ENCODE measurements around the gene MEX3D. TPM values are rescaled to one million over a fixed set of nuclear protein-coding genes. Genes with fewer than 3 reads are reported as not detected.
"Not testable (repeated sequence)": the region's sequence is repeated elsewhere in the genome, so short reads cannot be mapped to it uniquely, and the experiment has no call there.

MEX3D gene
- polyA plus RNA-seq, 1 donor, result 17.8 TPM

DNA sequence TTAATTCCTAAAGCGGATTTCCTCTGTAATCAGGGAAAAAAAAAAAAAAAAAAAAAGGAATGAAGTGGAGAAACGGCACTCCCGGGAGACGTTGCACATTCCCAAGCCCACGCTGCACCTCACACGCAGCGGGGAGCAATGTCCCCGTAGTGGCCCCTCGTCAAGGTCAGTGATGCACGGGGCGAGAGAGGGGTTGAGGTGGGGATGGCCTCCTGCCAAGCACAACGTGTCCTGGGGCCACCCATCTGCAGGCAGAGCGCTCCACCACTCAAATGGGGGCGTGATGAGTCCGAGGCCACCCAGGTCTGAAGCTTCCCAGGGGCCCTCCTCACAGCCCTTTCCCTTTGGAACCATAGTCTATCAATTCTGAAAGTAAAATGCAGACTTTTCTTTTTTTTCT lies 29.1 kb downstream of the MEX3D start:
- peaks cover 21% of the 10 kb centered on the region for H3K27me3 ChIP-seq (ENCODE audit: control insufficient read depth, insufficient read depth, low read length)
- no peaks in the 10 kb centered on the region for H3K36me3 ChIP-seq (ENCODE audit: control insufficient read depth, insufficient read depth, low read length)
- WGBS (ENCODE audit: insufficient coverage, low lambda C conversion rate), result no CpG with 5 or more reads among the region's 15 CpGs
- H3K4me1 ChIP-seq (ENCODE audit: control insufficient read depth, insufficient read depth, low read length), result no peaks in the 10 kb centered on the region
- DNase-seq, result no peak
- H3K9me3 ChIP-seq (ENCODE audit: control insufficient read depth, low read depth, low read length), result no peaks in the 10 kb centered on the region
- no peak overlapping the region for H3K4me3 ChIP-seq (ENCODE audit: low read length)
- no peak overlapping the region for H3K27ac ChIP-seq (ENCODE audit: low read length)

DNA sequence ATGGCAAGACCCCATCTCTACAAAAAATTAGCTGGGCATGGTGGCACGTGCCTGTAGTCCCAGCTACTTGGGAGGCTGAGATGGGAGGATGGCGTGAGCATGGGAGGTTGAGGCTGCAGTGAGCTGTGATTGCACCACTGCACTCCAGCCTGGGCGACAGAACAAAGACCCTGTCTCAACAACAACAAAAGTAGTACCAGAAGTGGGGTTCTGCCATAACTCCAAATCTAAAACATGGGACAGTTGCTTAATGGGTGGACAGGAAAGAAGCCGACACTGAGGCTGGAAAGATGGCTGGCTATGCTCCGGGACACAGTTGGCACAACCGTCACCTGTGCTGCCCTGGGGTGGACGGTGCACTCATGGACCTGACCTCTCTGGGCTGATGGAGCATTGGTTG lies 32.4 kb downstream of the MEX3D start:
- not testable (repeated sequence) for H3K4me1 ChIP-seq (ENCODE audit: control insufficient read depth, insufficient read depth, low read length); H3K27ac ChIP-seq (ENCODE audit: low read length); H3K9me3 ChIP-seq (ENCODE audit: control insufficient read depth, low read depth, low read length); DNase-seq; H3K27me3 ChIP-seq (ENCODE audit: control insufficient read depth, insufficient read depth, low read length); H3K36me3 ChIP-seq (ENCODE audit: control insufficient read depth, insufficient read depth, low read length); H3K4me3 ChIP-seq (ENCODE audit: low read length)
- no CpG with 5 or more reads among the region's 7 CpGs for WGBS (ENCODE audit: insufficient coverage, low lambda C conversion rate)

DNA sequence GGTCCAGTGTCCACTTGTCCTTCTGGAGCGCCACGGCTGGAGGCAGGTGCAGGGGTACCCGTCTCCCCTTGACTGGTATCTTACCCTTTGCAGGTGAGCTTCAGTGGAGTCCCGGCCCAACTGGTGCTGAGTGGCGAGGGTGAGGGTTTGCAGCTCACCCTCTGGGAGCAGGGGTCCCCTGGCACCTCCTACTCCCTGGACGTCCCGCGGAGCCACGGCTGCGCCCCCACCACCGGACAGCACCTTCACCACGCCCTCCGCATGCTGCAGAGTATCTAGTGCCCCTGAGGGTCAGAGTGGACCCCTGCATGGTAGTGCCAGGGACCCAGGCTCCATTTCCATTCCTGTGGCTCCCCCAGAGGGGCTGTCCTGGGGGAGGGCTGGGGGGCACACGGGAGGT lies 33.2 kb downstream of the MEX3D start:
- Histone ChIP-seq H3K4me1 (ENCODE audit: control insufficient read depth, insufficient read depth, low read length) (no peaks in the 10 kb centered on the region), H3K4me3 (ENCODE audit: low read length) (no peak overlapping the region), H3K9me3 (ENCODE audit: control insufficient read depth, low read depth, low read length) (no peaks in the 10 kb centered on the region), H3K27ac (ENCODE audit: low read length) (no peak overlapping the region), H3K27me3 (ENCODE audit: control insufficient read depth, insufficient read depth, low read length) (peaks cover 2% of the 10 kb centered on the region), H3K36me3 (ENCODE audit: control insufficient read depth, insufficient read depth, low read length) (no peaks in the 10 kb centered on the region)
- no peak for DNase-seq
- WGBS (ENCODE audit: insufficient coverage, low lambda C conversion rate), result no CpG with 5 or more reads among the region's 14 CpGs

DNA sequence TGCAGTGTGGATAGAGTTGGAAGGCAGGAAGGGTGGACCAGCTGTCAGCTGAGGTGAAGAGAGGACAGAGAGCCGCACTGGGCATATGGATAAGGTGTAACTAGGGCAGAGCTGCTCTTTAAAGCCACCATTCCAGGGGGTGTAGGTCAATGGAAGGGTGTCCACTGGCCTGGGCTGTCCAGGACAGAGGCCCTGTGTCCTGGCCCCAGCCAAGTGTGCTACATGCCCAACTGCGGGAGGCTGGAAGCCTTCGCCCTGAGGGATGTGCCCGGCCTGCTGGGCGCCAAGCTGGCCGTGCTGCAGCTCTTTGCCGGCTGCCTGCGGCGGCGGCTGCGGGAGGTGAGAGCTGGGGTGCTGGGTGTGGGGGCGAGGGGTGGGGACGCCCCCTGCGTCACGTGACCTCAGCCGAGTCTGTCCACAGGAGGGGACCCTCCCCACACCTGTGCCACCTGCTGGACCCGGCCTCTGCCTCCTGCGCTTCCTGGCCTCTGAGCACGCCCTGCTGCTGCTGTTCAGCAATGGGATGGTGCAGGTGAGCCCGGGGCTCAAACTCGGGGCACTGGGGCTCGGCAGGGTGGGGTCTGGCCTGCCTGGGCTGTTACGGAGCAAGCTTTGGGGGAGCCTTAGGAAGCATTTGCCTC lies 34.5 kb downstream of the MEX3D start:
- no peak for DNase-seq
- Histone ChIP-seq H3K9me3 (ENCODE audit: control insufficient read depth, low read depth, low read length) (no peaks in the 10 kb centered on the region), H3K4me1 (ENCODE audit: control insufficient read depth, insufficient read depth, low read length) (no peaks in the 10 kb centered on the region), H3K27ac (ENCODE audit: low read length) (no peak overlapping the region), H3K36me3 (ENCODE audit: control insufficient read depth, insufficient read depth, low read length) (no peaks in the 10 kb centered on the region), H3K4me3 (ENCODE audit: low read length) (no peak overlapping the region), H3K27me3 (ENCODE audit: control insufficient read depth, insufficient read depth, low read length) (peaks cover under 1% of the 10 kb centered on the region)
- WGBS (ENCODE audit: insufficient coverage, low lambda C conversion rate), result no CpG with 5 or more reads among the region's 23 CpGs

DNA sequence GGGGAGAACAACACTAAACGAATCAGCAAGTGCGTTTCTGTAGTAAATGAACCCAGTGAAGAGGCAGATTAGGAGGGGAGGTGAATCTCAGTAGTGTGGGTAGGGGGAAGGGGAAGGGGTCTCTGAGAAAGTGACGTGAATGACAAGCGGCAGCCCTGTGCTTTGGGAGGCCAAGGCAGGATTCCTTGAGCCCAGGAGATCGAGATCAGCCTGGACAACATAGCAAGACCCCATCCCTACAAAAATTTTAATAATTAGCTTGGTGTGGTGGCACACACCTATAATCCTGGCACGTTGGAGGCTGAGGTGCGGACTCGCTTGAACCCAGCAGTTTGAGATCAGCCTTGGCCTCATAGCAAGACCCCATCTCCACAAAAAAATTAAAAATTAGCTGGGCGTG lies 36.1 kb downstream of the MEX3D start:
- H3K27me3 ChIP-seq (ENCODE audit: control insufficient read depth, insufficient read depth, low read length), result no peaks in the 10 kb centered on the region
- no peaks in the 10 kb centered on the region for H3K4me1 ChIP-seq (ENCODE audit: control insufficient read depth, insufficient read depth, low read length)
- DNase-seq, result no peak
- H3K36me3 ChIP-seq (ENCODE audit: control insufficient read depth, insufficient read depth, low read length), result no peaks in the 10 kb centered on the region
- no peak overlapping the region for H3K27ac ChIP-seq (ENCODE audit: low read length)
- no peak overlapping the region for H3K4me3 ChIP-seq (ENCODE audit: low read length)
- no peaks in the 10 kb centered on the region for H3K9me3 ChIP-seq (ENCODE audit: control insufficient read depth, low read depth, low read length)
- WGBS (ENCODE audit: insufficient coverage, low lambda C conversion rate), result 93% methylated on average over 2 of the region's 9 CpGs

DNA sequence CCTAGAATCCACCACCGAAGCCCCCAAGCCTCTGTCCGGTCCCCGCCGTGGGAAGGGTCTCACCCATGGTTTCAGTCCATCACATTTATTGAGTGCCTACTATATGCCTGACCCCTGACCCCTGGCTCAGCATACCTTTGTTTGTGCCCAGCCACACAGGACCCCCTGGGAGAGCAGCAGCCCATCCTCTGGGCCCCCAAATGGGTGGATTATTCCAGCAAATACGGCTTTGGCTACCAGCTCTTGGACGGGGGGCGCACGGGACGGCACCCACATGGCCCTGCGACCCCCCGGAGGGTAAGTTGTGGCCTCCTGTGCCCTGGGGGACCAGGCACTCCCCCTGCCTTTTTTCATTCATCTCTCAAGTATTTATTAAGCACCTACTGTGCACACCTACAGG lies 36.5 kb downstream of the MEX3D start:
- WGBS (ENCODE audit: insufficient coverage, low lambda C conversion rate), result 93% methylated on average over 3 of the region's 11 CpGs
- Histone ChIP-seq H3K9me3 (ENCODE audit: control insufficient read depth, low read depth, low read length) (no peaks in the 10 kb centered on the region), H3K27ac (ENCODE audit: low read length) (no peak overlapping the region), H3K27me3 (ENCODE audit: control insufficient read depth, insufficient read depth, low read length) (no peaks in the 10 kb centered on the region), H3K4me3 (ENCODE audit: low read length) (no peak overlapping the region), H3K4me1 (ENCODE audit: control insufficient read depth, insufficient read depth, low read length) (no peaks in the 10 kb centered on the region), H3K36me3 (ENCODE audit: control insufficient read depth, insufficient read depth, low read length) (no peaks in the 10 kb centered on the region)
- no peak for DNase-seq

DNA sequence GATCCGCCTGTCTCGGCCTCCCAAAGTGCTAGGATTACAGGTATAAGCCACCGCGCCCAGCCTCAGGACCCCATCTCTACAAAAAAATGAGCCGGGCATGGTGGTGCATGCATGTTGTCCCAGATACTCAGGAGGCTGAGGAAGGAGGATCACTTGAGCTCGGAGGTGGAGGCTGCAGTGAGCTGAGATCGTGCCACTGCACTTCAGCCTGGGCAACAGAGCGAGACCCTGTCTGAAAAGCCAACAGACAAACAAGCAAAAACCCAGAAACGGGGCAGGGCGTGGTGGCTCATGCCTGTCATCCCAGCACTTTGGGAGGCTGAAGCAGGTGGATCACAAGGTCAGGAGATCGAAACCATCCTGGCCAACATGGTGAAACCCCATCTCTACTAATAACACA lies 37.3 kb downstream of the MEX3D start:
- not testable (repeated sequence) for H3K27me3 ChIP-seq (ENCODE audit: control insufficient read depth, insufficient read depth, low read length); H3K4me1 ChIP-seq (ENCODE audit: control insufficient read depth, insufficient read depth, low read length); DNase-seq; H3K36me3 ChIP-seq (ENCODE audit: control insufficient read depth, insufficient read depth, low read length); H3K27ac ChIP-seq (ENCODE audit: low read length); H3K4me3 ChIP-seq (ENCODE audit: low read length); H3K9me3 ChIP-seq (ENCODE audit: control insufficient read depth, low read depth, low read length)
- no CpG with 5 or more reads among the region's 11 CpGs for WGBS (ENCODE audit: insufficient coverage, low lambda C conversion rate)

DNA sequence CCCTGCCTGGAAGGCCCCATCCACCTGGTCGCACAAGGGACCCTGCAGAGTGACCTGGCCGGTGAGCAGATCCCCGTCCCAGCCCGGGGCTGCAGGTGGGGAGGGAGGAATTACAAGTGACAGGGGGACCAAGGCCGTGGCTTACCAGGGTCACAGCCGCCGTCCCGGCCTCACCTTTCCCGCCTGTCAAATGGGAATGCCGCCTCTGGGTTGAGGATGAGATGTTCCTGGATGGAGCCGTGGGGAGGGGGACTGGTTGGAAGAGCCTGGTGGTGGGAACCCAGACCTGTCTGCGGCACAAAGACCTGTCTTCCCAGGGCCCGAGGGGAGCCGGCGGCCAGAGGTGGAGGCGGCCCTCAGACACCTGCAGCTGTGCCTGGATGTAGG lies 38.7 kb downstream of the MEX3D start:
- H3K4me1 ChIP-seq (ENCODE audit: control insufficient read depth, insufficient read depth, low read length), result no peaks in the 10 kb centered on the region
- no peaks in the 10 kb centered on the region for H3K36me3 ChIP-seq (ENCODE audit: control insufficient read depth, insufficient read depth, low read length)
- H3K27me3 ChIP-seq (ENCODE audit: control insufficient read depth, insufficient read depth, low read length), result peaks cover 21% of the 10 kb centered on the region
- WGBS (ENCODE audit: insufficient coverage, low lambda C conversion rate), result no CpG with 5 or more reads among the region's 16 CpGs
- no peak overlapping the region for H3K4me3 ChIP-seq (ENCODE audit: low read length)
- peaks cover 3% of the 10 kb centered on the region for H3K9me3 ChIP-seq (ENCODE audit: control insufficient read depth, low read depth, low read length)
- DNase-seq, result no peak
- H3K27ac ChIP-seq (ENCODE audit: low read length), result no peak overlapping the region

DNA sequence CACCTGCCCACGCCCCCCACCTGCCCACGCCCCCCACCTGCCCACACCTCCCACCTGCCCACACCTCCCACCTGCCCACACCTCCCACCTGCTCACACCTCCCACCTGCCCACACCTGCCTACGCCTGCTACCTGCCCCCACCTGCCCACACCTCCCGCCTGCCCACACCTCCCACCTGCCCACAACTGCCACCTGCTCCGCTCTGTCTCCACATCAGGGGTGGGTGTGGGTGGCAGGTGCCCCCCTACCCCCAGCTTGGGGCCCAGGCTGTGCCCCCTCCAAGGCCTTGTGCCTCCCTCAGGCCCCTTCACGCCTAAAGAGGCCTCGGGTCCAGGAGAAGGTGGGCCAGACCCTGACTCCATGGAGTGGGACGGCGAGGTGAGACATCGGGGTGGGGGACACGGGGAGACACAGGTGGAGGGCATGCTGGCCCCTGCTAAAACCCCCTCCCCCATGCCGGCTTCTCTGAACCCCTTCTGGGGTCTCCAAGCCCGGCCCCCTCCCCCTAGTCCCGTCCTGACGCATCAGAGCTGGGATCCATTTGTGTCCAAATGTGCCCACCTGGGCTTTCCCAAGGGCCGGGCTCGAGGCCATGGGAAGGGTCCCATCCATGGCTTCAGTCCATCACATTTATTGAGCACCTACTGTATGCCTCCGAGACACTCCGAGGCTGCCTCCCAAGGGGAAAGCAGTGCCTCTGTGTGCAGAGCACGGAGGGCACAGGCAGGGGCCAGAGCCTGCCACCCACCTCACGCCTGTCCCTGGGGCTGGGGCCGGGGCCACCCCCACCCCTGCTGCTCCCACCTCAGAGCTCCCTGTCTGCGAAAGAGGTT lies 39.3 kb downstream of the MEX3D start:
- Histone ChIP-seq H3K9me3 (ENCODE audit: control insufficient read depth, low read depth, low read length) (peaks cover 3% of the 10 kb centered on the region), H3K27me3 (ENCODE audit: control insufficient read depth, insufficient read depth, low read length) (peaks cover 23% of the 10 kb centered on the region)

DNA sequence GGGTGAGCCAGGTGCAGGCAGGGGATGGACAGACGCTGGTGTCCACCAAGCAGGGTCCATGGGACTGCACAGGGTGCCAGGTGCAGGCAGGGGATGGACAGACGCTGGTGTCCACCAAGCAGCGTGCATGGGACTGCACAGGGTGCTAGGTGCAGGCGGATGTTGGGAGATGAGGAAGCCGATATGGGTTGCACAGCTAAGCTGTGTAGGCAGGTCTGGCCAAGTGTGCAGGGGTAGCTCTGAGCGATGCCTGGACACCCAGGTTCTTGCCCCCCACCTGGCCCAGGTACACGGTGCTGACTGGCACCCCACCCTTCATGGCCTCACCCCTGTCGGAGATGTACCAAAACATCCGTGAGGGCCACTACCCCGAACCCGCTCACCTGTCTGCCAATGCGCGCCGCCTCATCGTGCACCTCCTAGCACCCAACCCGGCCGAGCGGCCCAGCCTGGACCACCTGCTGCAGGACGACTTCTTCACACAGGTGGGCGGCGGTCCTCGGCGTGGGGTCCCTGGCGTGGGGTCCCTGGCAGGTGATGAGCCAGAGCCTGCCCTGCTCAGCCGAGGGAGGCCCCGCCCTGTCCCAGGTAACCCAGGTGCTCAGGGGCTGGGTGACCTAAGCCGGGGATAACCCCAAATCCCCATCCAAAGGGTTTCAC lies 40.3 kb downstream of the MEX3D start:
- no peak overlapping the region for H3K27ac ChIP-seq (ENCODE audit: low read length)
- peaks cover 32% of the 10 kb centered on the region for H3K27me3 ChIP-seq (ENCODE audit: control insufficient read depth, insufficient read depth, low read length)
- H3K4me1 ChIP-seq (ENCODE audit: control insufficient read depth, insufficient read depth, low read length), result no peaks in the 10 kb centered on the region
- no peak for DNase-seq
- no peaks in the 10 kb centered on the region for H3K36me3 ChIP-seq (ENCODE audit: control insufficient read depth, insufficient read depth, low read length)
- H3K9me3 ChIP-seq (ENCODE audit: control insufficient read depth, low read depth, low read length), result peaks cover 3% of the 10 kb centered on the region
- H3K4me3 ChIP-seq (ENCODE audit: low read length), result no peak overlapping the region
- WGBS (ENCODE audit: insufficient coverage, low lambda C conversion rate), result no CpG with 5 or more reads among the region's 27 CpGs

More for the DNA sequence above, 39.3 kb downstream of the MEX3D start:
- Histone ChIP-seq H3K36me3 (ENCODE audit: control insufficient read depth, insufficient read depth, low read length) (no peaks in the 10 kb centered on the region), H3K4me1 (ENCODE audit: control insufficient read depth, insufficient read depth, low read length) (no peaks in the 10 kb centered on the region), H3K27ac (ENCODE audit: low read length) (no peak overlapping the region), H3K4me3 (ENCODE audit: low read length) (no peak overlapping the region)
- no CpG with 5 or more reads among the region's 23 CpGs for whole genome bisulfite sequencing (ENCODE audit: insufficient coverage, low lambda C conversion rate)
- no peak for DNase-seq
